ENCODE measurements around the gene GALNT14. TPM values are rescaled to one million over a fixed set of nuclear protein-coding genes. Genes with fewer than 3 reads are reported as not detected.

Gene GALNT14
- total and polyA plus RNA-seq, 8 donors: 0.93 to 15.6 (median 1.4) TPM; not detected in 3

DNA sequence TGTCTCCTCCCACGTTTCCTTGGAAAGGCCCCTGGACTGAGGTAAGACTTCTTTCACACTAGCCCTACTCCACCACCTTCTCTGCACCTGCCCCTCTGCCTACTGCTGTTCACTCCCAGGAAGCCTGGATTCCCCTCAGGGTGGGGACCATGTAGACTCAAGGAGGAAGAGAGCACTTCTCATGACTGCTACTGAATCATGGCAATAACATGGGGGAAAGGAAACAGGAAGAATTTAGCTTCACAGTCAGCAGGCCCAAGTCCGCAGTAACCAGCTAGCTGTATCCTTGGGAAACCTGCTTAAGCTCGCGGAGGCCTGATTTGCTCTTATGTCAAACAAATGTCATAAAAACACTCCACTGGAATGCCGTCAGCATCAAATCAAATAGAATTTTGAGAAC lies 204.7 kb downstream of the GALNT14 start:
- Histone ChIP-seq H3K27ac (no peak overlapping the region), H3K27me3 (no peaks in the 10 kb centered on the region), H3K36me3 (no peaks in the 10 kb centered on the region), H3K4me3 (no peak overlapping the region), H3K4me1 (no peaks in the 10 kb centered on the region), H3K9me3 (no peaks in the 10 kb centered on the region)
- intact Hi-C loops (cut with DNase I; ENCODE audit: low total_unique reads): no loop called here
- no peak for DNase-seq
- WGBS, 5 donors: 67 to 72% (median 70%) methylated on average over 5 of the region's 5 CpGs
- TF ChIP-seq, protein P1, sequence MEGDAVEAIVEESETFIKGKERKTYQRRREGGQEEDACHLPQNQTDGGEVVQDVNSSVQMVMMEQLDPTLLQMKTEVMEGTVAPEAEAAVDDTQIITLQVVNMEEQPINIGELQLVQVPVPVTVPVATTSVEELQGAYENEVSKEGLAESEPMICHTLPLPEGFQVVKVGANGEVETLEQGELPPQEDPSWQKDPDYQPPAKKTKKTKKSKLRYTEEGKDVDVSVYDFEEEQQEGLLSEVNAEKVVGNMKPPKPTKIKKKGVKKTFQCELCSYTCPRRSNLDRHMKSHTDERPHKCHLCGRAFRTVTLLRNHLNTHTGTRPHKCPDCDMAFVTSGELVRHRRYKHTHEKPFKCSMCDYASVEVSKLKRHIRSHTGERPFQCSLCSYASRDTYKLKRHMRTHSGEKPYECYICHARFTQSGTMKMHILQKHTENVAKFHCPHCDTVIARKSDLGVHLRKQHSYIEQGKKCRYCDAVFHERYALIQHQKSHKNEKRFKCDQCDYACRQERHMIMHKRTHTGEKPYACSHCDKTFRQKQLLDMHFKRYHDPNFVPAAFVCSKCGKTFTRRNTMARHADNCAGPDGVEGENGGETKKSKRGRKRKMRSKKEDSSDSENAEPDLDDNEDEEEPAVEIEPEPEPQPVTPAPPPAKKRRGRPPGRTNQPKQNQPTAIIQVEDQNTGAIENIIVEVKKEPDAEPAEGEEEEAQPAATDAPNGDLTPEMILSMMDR (IDR thresholded peaks at IDR 0.05): no peak
- no peak for TF ChIP-seq EP300 (IDR thresholded peaks at IDR 0.05)
- no peak for TF ChIP-seq POLR2AphosphoS5 (IDR thresholded peaks at IDR 0.05)
- TF ChIP-seq POLR2A (IDR thresholded peaks at IDR 0.05): no peak

DNA sequence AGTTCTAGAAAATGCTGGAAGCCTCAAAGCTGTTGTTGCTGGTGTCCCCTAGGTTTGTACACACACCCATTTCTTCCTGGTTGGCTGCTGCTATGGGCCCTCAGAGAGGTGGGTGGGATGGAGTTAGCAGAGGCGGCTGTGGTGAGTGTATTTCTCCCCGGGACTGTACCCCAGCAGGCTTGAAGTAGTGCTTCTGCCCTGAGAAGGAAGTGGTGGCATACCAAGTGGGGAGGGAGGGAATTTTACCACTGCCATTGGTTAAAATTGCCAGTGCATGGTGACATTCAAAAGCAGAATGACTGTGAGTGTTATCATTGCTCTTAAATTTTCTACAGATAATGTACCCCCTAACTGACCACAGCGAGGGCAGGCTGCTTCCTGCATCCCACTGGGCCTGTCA lies 205.4 kb downstream of the GALNT14 start:
- no peaks in the 10 kb centered on the region for H3K9me3 ChIP-seq
- WGBS, 5 donors: 64 to 85% (median 69%) methylated on average over 3 of the region's 3 CpGs
- DNase-seq: no peak
- TF ChIP-seq, protein P1 (IDR thresholded peaks at IDR 0.05): no peak
- TF ChIP-seq POLR2AphosphoS5 (IDR thresholded peaks at IDR 0.05) (no peak), POLR2A (IDR thresholded peaks at IDR 0.05) (no peak), EP300 (IDR thresholded peaks at IDR 0.05) (no peak)
- H3K27ac ChIP-seq: no peak overlapping the region
- H3K4me3 ChIP-seq: no peak overlapping the region
- no peaks in the 10 kb centered on the region for H3K4me1 ChIP-seq
- intact Hi-C loops (cut with DNase I; ENCODE audit: low total_unique reads): no loop called here
- H3K36me3 ChIP-seq: no peaks in the 10 kb centered on the region
- H3K27me3 ChIP-seq: no peaks in the 10 kb centered on the region

DNA sequence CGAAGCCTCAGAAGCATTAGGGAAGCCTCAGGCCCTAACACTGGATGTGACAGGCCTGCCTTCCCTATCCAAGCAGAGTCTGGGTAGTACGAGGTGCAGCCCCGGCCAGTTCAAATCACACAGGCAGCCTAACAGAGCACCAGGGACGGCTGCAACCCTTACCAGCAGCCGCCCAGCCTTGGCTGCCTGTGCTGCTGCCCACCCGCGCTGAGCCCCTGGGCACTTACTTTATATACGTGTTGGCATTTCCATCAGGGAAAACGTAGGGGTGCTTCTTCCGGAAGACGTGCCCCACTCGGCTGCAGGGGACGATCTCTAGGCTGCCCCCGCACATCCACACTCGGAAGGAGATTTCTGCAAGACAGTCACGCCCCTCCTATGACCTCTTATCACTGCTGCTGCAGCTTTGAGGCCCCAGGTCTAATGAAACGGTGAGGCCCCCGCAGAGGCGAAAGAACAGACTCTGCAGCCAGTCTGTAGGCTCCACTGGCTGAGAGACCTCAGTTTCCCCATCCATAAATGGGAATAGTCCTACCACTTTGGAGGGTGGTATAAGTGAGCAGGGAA lies 206.3 kb downstream of the GALNT14 start:
- TF ChIP-seq EP300 (IDR thresholded peaks at IDR 0.05) (no peak), POLR2AphosphoS5 (IDR thresholded peaks at IDR 0.05) (no peak), POLR2A (IDR thresholded peaks at IDR 0.05) (no peak)
- TF ChIP-seq, protein P1 (IDR thresholded peaks at IDR 0.05): no peak
- WGBS, 5 donors: 73 to 89% (median 86%) methylated on average over 10 to 19 of the region's 19 CpGs
- H3K36me3 ChIP-seq: no peaks in the 10 kb centered on the region

DNA sequence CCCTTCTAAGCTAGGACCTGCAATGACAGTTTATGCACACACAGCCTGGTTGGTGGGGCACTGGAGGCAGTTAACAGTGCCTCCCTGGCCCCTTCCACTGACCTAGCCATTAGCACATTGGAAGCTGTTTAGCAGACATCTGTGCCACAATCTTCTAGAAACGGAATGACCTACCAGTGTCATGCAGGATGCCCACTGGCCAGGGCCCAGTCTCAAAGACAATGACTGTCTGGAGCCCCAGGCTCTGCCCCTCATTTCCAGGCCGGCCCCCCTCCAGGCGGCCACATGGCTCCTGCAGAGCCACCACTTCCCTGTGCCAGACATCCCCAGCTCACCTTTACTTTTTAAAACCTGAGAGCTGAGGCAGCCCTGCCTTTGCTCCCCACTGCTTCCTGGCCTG lies 207.5 kb downstream of the GALNT14 start:
- H3K27me3 ChIP-seq: no peaks in the 10 kb centered on the region
- no peak overlapping the region for H3K4me3 ChIP-seq
- H3K27ac ChIP-seq: no peak overlapping the region
- TF ChIP-seq EP300 (IDR thresholded peaks at IDR 0.05): no peak
- TF ChIP-seq POLR2AphosphoS5 (IDR thresholded peaks at IDR 0.05): no peak
- TF ChIP-seq POLR2A (IDR thresholded peaks at IDR 0.05): no peak
- TF ChIP-seq, protein P1 (IDR thresholded peaks at IDR 0.05): no peak
- WGBS, 5 donors: 74 to 88% (median 79%) methylated on average over 3 of the region's 3 CpGs
- intact Hi-C loops (cut with DNase I; ENCODE audit: low total_unique reads): no loop called here
- no peaks in the 10 kb centered on the region for H3K9me3 ChIP-seq
- no peaks in the 10 kb centered on the region for H3K4me1 ChIP-seq
- DNase-seq: no peak
- no peaks in the 10 kb centered on the region for H3K36me3 ChIP-seq

More for the DNA sequence above, 206.3 kb downstream of the GALNT14 start:
- H3K4me3 ChIP-seq: no peak overlapping the region
- H3K4me1 ChIP-seq: no peaks in the 10 kb centered on the region
- intact Hi-C loops (cut with DNase I; ENCODE audit: low total_unique reads): no loop called here
- H3K27ac ChIP-seq: no peak overlapping the region
- H3K27me3 ChIP-seq: no peaks in the 10 kb centered on the region
- H3K9me3 ChIP-seq: no peaks in the 10 kb centered on the region
- no peak for DNase-seq
